BJ (cell line): ENCODE data around the gene PTPN2. TPM values are rescaled to one million over a fixed set of nuclear protein-coding genes. Genes with fewer than 3 reads are reported as not detected.
"Not testable (repeated sequence)": the region's sequence is repeated elsewhere in the genome, so short reads cannot be mapped to it uniquely, and the experiment has no call there.

ENCODE experiments used
- CTCF ChIA-PET: fragments of 350-600 bp; formaldehyde crosslinking; extraction: SDS; loops from one replicate; lab custom pipeline; 2021; ENCODE audit warnings: antibody characterized with exemption, inconsistent platforms; lab: Yijun Ruan, JAX
- POLR2A ChIA-PET: fragments of 300-600 bp; sonication (Branson Sonifier 250); formaldehyde crosslinking; extraction: SDS; loops from one replicate; lab custom pipeline; 2021; ENCODE audit warnings: antibody characterized with exemption; lab: Charles Lee
- DNase-seq: peaks from one replicate; pipeline ENCODE4 v3.0.0-alpha.2; 2011; ENCODE audit warnings: low read depth
- H3K27me3 ChIP-seq: 2 replicates; pipeline ENCODE4 v1.6.0; 2011; ENCODE audit warnings: low read length; ENCODE audit not compliant: control insufficient read depth, insufficient read depth
- H3K36me3 ChIP-seq: 2 replicates; pipeline ENCODE4 v1.5.1; 2011; ENCODE audit warnings: low read length; ENCODE audit not compliant: control insufficient read depth, insufficient read depth
- H3K4me3 ChIP-seq: 2 replicates; pipeline ENCODE4 v1.5.1; 2011; ENCODE audit warnings: low read depth, mild to moderate bottlenecking, control low read depth, low read length
- CTCF ChIP-seq: IDR thresholded peaks from 2 replicates; pipeline ENCODE4 v1.5.1; 2011; ENCODE audit warnings: low read depth, mild to moderate bottlenecking, control low read depth, inconsistent platforms, low read length, moderate library complexity; ENCODE audit not compliant: insufficient read depth
- polyA plus RNA-seq: library from polyadenylated mRNA; depleted of rRNA; stranded (reverse); fragments of >200 nt; gene quantifications from 2 replicates; pipeline ENCODE4 v1.2.3, GENCODE V29; 2011

PTPN2 gene
- polyA plus RNA-seq, 1 experiment = 14.5 TPM

GRCh38 chr18:12879840-12880540, 4.0 kb downstream of the PTPN2 start:
- no peak for TF ChIP-seq CTCF
- no peak for DNase-seq
- CTCF ChIA-PET = interaction anchor here (0.6 to 1.2 kb wide), 3 partner anchors 55 to 147 kb away, joined by 3 to 4 read pairs (median 4); no protein-coding TSS in a partner anchor
- H3K4me3 ChIP-seq = no peak overlapping the region
- H3K27me3 ChIP-seq = no peaks in the 10 kb centered on the region
- POLR2A ChIA-PET = no interaction called here
- no peaks in the 10 kb centered on the region for H3K36me3 ChIP-seq

GRCh38 chr18:12874992-12875391, 9.0 kb downstream of the PTPN2 start:
- DNase-seq, H3K36me3 ChIP-seq, CTCF ChIA-PET, POLR2A ChIA-PET, H3K27me3 ChIP-seq, H3K4me3 ChIP-seq: not testable (repeated sequence)

- H3K36me3 ChIP-seq, H3K27me3 ChIP-seq, CTCF ChIA-PET, DNase-seq, H3K4me3 ChIP-seq, POLR2A ChIA-PET: not testable (repeated sequence)
These were observed 10.0 kb downstream of the PTPN2 start for GRCh38 chr18:12873961-12874567.

- H3K36me3 ChIP-seq = no peaks in the 10 kb centered on the region
- no peak overlapping the region for H3K4me3 ChIP-seq
- DNase-seq = no peak
- no peak for TF ChIP-seq CTCF
- CTCF ChIA-PET = interaction anchor here (1.3 kb wide), 1 partner anchor 62 kb away, joined by 4 read pairs; no protein-coding TSS in a partner anchor
- POLR2A ChIA-PET = no interaction called here
- no peaks in the 10 kb centered on the region for H3K27me3 ChIP-seq
These were observed 11.6 kb downstream of the PTPN2 start for GRCh38 chr18:12872408-12872807.

- POLR2A ChIA-PET = no interaction called here
- no peak overlapping the region for H3K4me3 ChIP-seq
- no peaks in the 10 kb centered on the region for H3K27me3 ChIP-seq
- CTCF ChIA-PET = no interaction called here
- no peak for DNase-seq
- no peak for TF ChIP-seq CTCF
- no peaks in the 10 kb centered on the region for H3K36me3 ChIP-seq
These were observed 15.5 kb downstream of the PTPN2 start for GRCh38 chr18:12868576-12868975.

- CTCF ChIA-PET = no interaction called here
These were observed 16.5 kb downstream of the PTPN2 start for GRCh38 chr18:12867441-12868123.

More at GRCh38 chr18:12867441-12868123, 16.5 kb downstream of the PTPN2 start:
- no peaks in the 10 kb centered on the region for H3K36me3 ChIP-seq
- no peak overlapping the region for H3K4me3 ChIP-seq
- POLR2A ChIA-PET = no interaction called here
- H3K27me3 ChIP-seq = no peaks in the 10 kb centered on the region
- DNase-seq = no peak
- TF ChIP-seq CTCF = no peak
